SK-N-SH treated with all-trans-retinoic acid at 6 μM for 48 hours (cell line): ENCODE results near the gene CPA1.

ENCODE experiments used
- CREB5 ChIP-seq: fragments of 250-450 bp; sonication (Bioruptor Pico); IDR thresholded peaks from 2 replicates; pipeline ENCODE4 v1.5.1; 2020; ENCODE audit warnings: low read depth, mild to moderate bottlenecking, moderate library complexity
- ZC3H10 ChIP-seq: fragments of 250-450 bp; sonication (Bioruptor Pico); IDR thresholded peaks from 2 replicates; pipeline ENCODE4 v1.5.1; 2021; ENCODE audit warnings: mild to moderate bottlenecking, moderate library complexity
- ZFP3 ChIP-seq: fragments of 250-450 bp; sonication (Bioruptor Pico); IDR thresholded peaks from 2 replicates; pipeline ENCODE4 v1.5.0; 2020; ENCODE audit warnings: mild to moderate bottlenecking, moderate library complexity
- ZNF8 ChIP-seq: fragments of 450-650 bp; formaldehyde crosslinking; IDR thresholded peaks from 2 replicates; pipeline ENCODE4 v1.5.0; 2020; ENCODE audit warnings: mild to moderate bottlenecking, moderate library complexity

DNA sequence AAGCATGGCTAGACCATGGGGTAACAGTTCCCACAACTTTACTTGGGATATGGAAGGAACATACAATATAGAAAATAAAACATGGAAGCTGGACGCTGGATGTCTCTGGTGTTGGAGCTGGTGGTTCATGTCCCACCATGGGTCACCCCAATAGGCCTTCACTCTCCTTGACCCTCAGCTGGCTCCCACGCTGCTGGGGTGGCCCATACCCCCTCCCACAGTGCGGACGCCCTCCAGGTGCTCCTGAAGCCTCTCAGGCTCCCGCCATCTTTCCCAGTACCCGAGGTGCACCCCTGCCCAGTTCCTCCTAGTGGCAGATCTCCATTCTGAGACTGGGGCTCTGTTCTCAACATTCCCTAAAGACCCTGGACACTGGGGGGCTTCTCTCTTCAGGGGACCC is 5.8 kb upstream of the CPA1 start:
- TF ChIP-seq ZNF8 (CRISPR knock-in tag) = no peak
- no peak for TF ChIP-seq ZFP3
- no peak for TF ChIP-seq ZC3H10 (CRISPR knock-in tag)
- no peak for TF ChIP-seq CREB5
